Measurements from ENCODE around the gene ESD.

The ESD gene

GRCh38 chr13:46728777-46729176 is 68.2 kb downstream of the ESD start:
- H3K27ac ChIP-seq (ENCODE audit: low read length) = no peak overlapping the region
- H3K4me1 ChIP-seq (ENCODE audit: control insufficient read depth, insufficient read depth, low read length) = no peaks in the 10 kb centered on the region
- no peak overlapping the region for H3K9ac ChIP-seq (ENCODE audit: low read length in 2 of 2)
- H3K36me3 ChIP-seq (ENCODE audit: control insufficient read depth in 2 of 2, insufficient read depth in 2 of 2, low read length in 2 of 2) = peaks cover 50 to 63% of the 10 kb centered on the region in 2 donors
- H3K9me3 ChIP-seq (ENCODE audit: control insufficient read depth in 2 of 2, low read length in 2 of 2) = no peaks in the 10 kb centered on the region
- no peak overlapping the region for H3K4me3 ChIP-seq (ENCODE audit: low read length in 2 of 2)
- no peaks in the 10 kb centered on the region for H3K27me3 ChIP-seq (ENCODE audit: control insufficient read depth in 1 of 2, insufficient read depth in 2 of 2, low read length in 2 of 2)

GRCh38 chr13:46726347-46726746 is 70.6 kb downstream of the ESD start:
- H3K4me3 ChIP-seq (ENCODE audit: low read length in 2 of 2) = no peak overlapping the region
- no peak overlapping the region for H3K27ac ChIP-seq (ENCODE audit: low read length)
- no peak overlapping the region for H3K9ac ChIP-seq (ENCODE audit: low read length in 2 of 2)
- H3K27me3 ChIP-seq (ENCODE audit: control insufficient read depth in 1 of 2, insufficient read depth in 2 of 2, low read length in 2 of 2) = no peaks in the 10 kb centered on the region
- H3K36me3 ChIP-seq (ENCODE audit: control insufficient read depth in 2 of 2, insufficient read depth in 2 of 2, low read length in 2 of 2) = peaks cover 46 to 48% of the 10 kb centered on the region in 2 donors
- no peaks in the 10 kb centered on the region for H3K9me3 ChIP-seq (ENCODE audit: control insufficient read depth in 2 of 2, low read length in 2 of 2)
- no peaks in the 10 kb centered on the region for H3K4me1 ChIP-seq (ENCODE audit: control insufficient read depth, insufficient read depth, low read length)

Measured in stomach smooth muscle (tissue), 2 donors.